Muscle layer of colon (tissue), 2 donors: ENCODE results near the gene CAMKMT.

Experiments
- H3K27ac ChIP-seq: one replicate; pipeline ENCODE4 v1.7.0; 2013; ENCODE audit warnings: low read depth, mild to moderate bottlenecking, low read length, moderate library complexity
- H3K27me3 ChIP-seq, 2 donors: one replicate each; pipeline ENCODE4 v1.7.0; 2013; ENCODE audit warnings: low read length in 2 of 2, mild to moderate bottlenecking in 2 of 2; ENCODE audit not compliant: insufficient read depth in 2 of 2, control insufficient read depth in 1 of 2
- H3K36me3 ChIP-seq: one replicate; pipeline ENCODE4 v1.7.0; 2013; ENCODE audit warnings: mild to moderate bottlenecking, low read length; ENCODE audit not compliant: insufficient read depth
- H3K4me1 ChIP-seq: one replicate; pipeline ENCODE4 v1.7.0; 2013; ENCODE audit warnings: mild to moderate bottlenecking, low read length; ENCODE audit not compliant: insufficient read depth
- H3K4me3 ChIP-seq, 2 donors: one replicate each; pipeline ENCODE4 v1.7.0; 2013; ENCODE audit warnings: low read length in 2 of 2, low read depth in 1 of 2, mild to moderate bottlenecking in 1 of 2, moderate library complexity in 1 of 2
- H3K9ac ChIP-seq: one replicate; pipeline ENCODE4 v1.7.0; 2013; ENCODE audit warnings: low read length
- H3K9me3 ChIP-seq: one replicate; pipeline ENCODE4 v1.7.0; 2013; ENCODE audit warnings: mild to moderate bottlenecking, low read length
- donor health status: abdominal sarcoma.
- donor health status: Adenocarcinoma of cecum.

The CAMKMT gene

GRCh38 chr2:44740678-44741077, 378.9 kb downstream of the CAMKMT start:
- no peak overlapping the region for H3K9ac ChIP-seq
- H3K27me3 ChIP-seq: no peaks in the 10 kb centered on the region
- H3K4me3 ChIP-seq: no peak overlapping the region
- no peak overlapping the region for H3K27ac ChIP-seq
- H3K4me1 ChIP-seq: peaks cover 11% of the 10 kb centered on the region
- H3K9me3 ChIP-seq: no peaks in the 10 kb centered on the region
- no peaks in the 10 kb centered on the region for H3K36me3 ChIP-seq

GRCh38 chr2:44741507-44741906, 379.8 kb downstream of the CAMKMT start:
- no peaks in the 10 kb centered on the region for H3K36me3 ChIP-seq
- H3K4me1 ChIP-seq: peaks cover 18% of the 10 kb centered on the region
- no peak overlapping the region for H3K4me3 ChIP-seq
- no peaks in the 10 kb centered on the region for H3K27me3 ChIP-seq
- H3K27ac ChIP-seq: no peak overlapping the region
- no peaks in the 10 kb centered on the region for H3K9me3 ChIP-seq
- no peak overlapping the region for H3K9ac ChIP-seq

GRCh38 chr2:44742057-44742456, 380.3 kb downstream of the CAMKMT start:
- no peaks in the 10 kb centered on the region for H3K36me3 ChIP-seq
- no peak overlapping the region for H3K27ac ChIP-seq
- peaks cover 22% of the 10 kb centered on the region for H3K4me1 ChIP-seq
- no peaks in the 10 kb centered on the region for H3K27me3 ChIP-seq
- H3K9ac ChIP-seq: no peak overlapping the region
- H3K4me3 ChIP-seq: no peak overlapping the region
- H3K9me3 ChIP-seq: no peaks in the 10 kb centered on the region

- H3K27me3 ChIP-seq: no peaks in the 10 kb centered on the region
- no peak overlapping the region for H3K4me3 ChIP-seq
- peaks cover 22% of the 10 kb centered on the region for H3K4me1 ChIP-seq
- no peak overlapping the region for H3K9ac ChIP-seq
- no peaks in the 10 kb centered on the region for H3K9me3 ChIP-seq
- no peak overlapping the region for H3K27ac ChIP-seq
- H3K36me3 ChIP-seq: no peaks in the 10 kb centered on the region
These were observed 381.7 kb downstream of the CAMKMT start for GRCh38 chr2:44743473-44743872.

- H3K4me1 ChIP-seq: peaks cover 22% of the 10 kb centered on the region
- peaks cover 3% of the 10 kb centered on the region for H3K36me3 ChIP-seq
- H3K9me3 ChIP-seq: no peaks in the 10 kb centered on the region
- H3K9ac ChIP-seq: no peak overlapping the region
- no peak overlapping the region for H3K4me3 ChIP-seq
- no peak overlapping the region for H3K27ac ChIP-seq
- no peaks in the 10 kb centered on the region for H3K27me3 ChIP-seq
These were observed 383.5 kb downstream of the CAMKMT start for GRCh38 chr2:44744961-44745892.

- H3K4me3 ChIP-seq: no peak overlapping the region
- H3K36me3 ChIP-seq: peaks cover 3% of the 10 kb centered on the region
- no peak overlapping the region for H3K27ac ChIP-seq
- no peaks in the 10 kb centered on the region for H3K9me3 ChIP-seq
- H3K4me1 ChIP-seq: peaks cover 22% of the 10 kb centered on the region
- H3K9ac ChIP-seq: no peak overlapping the region
- no peaks in the 10 kb centered on the region for H3K27me3 ChIP-seq
These were observed 384.4 kb downstream of the CAMKMT start for GRCh38 chr2:44745922-44746766.

DNA sequence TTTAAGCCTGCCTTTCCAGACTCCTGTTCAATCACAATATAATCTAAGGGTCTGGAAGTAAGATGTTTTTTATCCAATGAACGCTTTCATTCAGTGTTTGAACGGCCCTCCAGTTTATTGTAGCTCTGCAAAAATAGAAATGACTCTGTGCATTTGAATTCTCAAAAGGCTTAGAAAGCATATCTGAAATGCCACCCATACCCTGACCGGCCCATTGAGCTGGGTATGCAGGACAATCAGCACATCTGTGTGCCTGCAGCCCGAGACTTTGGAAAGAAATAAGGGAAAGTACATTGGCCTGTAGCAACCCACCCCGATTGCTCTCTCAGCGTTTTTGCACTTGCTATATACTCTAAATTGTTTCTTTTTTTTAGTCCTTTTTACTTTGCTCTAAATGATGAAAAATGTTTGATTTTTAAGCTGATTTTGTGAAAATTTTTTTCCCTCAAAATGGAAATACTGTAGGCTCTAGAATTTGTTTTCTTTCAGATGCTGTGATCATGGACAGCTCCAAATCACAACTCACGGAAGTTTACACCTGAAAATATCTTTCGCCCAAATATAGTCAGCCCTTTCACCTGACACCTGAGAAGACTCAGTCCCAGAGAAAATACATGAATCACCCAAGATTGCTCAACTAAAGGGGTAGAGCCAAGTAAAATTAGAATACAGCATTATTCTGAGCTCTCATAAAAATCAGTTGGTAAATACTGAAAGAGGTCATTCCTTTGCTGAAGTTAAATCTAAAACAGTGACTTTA, 385.3 kb downstream of the CAMKMT start:
- Histone ChIP-seq H3K36me3 (peaks cover 3% of the 10 kb centered on the region), H3K9me3 (no peaks in the 10 kb centered on the region), H3K27me3 (no peaks in the 10 kb centered on the region), H3K4me1 (peaks cover 22% of the 10 kb centered on the region), H3K9ac (no peak overlapping the region), H3K27ac (no peak overlapping the region), H3K4me3 (no peak overlapping the region)

- Histone ChIP-seq H3K4me3 (no peak overlapping the region), H3K9me3 (no peaks in the 10 kb centered on the region), H3K27me3 (no peaks in the 10 kb centered on the region), H3K27ac (no peak overlapping the region), H3K36me3 (peaks cover 3% of the 10 kb centered on the region), H3K9ac (no peak overlapping the region), H3K4me1 (peaks cover 22% of the 10 kb centered on the region)
These were observed 386.0 kb downstream of the CAMKMT start for GRCh38 chr2:44747794-44748193.

GRCh38 chr2:44751754-44752479, 390.2 kb downstream of the CAMKMT start:
- H3K36me3 ChIP-seq: peaks cover 3% of the 10 kb centered on the region
- no peaks in the 10 kb centered on the region for H3K4me1 ChIP-seq
- no peaks in the 10 kb centered on the region for H3K9me3 ChIP-seq
- no peaks in the 10 kb centered on the region for H3K27me3 ChIP-seq
- no peak overlapping the region for H3K4me3 ChIP-seq
- no peak overlapping the region for H3K9ac ChIP-seq
- no peak overlapping the region for H3K27ac ChIP-seq

DNA sequence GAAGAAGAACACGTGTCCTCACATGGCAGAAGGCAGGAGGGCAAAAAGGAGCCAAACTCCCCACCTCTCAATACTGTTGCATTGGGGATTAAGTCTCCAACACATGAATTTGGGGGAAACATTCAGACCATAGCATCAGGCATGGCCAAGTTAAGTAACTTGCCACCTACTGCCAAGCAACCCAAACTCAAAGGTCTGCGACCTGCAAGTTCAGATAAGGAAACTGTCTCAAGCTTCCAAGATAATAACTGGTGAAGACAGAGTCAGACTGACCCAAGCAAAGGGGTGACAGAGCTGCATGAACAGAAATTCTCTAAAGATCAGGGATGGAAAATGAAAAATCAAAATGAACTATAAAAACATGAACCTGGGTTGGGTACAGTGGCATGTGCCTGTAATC, 391.0 kb downstream of the CAMKMT start:
- H3K36me3 ChIP-seq: peaks cover 3% of the 10 kb centered on the region
- no peak overlapping the region for H3K9ac ChIP-seq
- H3K27me3 ChIP-seq: no peaks in the 10 kb centered on the region
- no peaks in the 10 kb centered on the region for H3K4me1 ChIP-seq
- H3K9me3 ChIP-seq: no peaks in the 10 kb centered on the region
- H3K4me3 ChIP-seq: no peak overlapping the region
- H3K27ac ChIP-seq: no peak overlapping the region
